ENCODE measurements around the gene CELF2. TPM values are rescaled to one million over a fixed set of nuclear protein-coding genes. Genes with fewer than 3 reads are reported as not detected.

CELF2 gene
- total RNA-seq, 1 donor from 2014 or later: 14.4 TPM

DNA sequence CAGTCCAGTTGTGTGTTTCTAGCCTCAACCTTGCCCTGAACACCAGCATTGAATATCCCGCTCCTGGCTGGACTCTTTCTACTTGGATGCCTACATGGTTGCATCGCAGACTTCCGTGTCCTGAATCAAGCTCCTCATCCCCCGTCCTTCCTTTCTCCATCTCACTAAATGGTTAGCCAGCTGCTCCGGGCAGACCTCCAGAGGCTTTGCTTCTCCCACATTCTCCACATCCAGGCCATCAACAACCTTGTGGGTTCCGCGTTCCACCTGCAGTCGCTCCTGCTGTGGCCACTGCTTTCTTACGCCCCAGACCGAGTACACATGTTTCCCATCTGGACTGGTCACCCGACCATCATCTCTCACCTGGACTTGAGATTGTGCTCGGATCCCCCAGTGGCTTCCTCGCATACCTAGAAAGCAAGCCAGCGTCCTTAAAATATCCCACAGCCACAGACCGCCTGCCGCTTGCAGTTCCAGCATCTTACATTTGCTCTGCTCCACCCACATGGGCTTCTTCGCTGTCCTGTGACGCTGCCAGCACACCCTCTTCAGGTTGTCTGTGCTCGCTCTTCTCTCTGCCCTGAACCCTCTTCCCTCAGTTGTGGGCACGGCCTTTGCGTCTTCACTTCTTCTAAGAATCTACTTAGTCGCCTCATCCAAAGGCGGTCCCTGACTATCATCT is 25.9 kb downstream of the CELF2 start:
- DNase-seq (ENCODE audit: extremely low spot score, unreplicated experiment): no peak
- no peak overlapping the region for H3K27ac Mint-ChIP-seq
- H3K9me3 Mint-ChIP-seq: no peaks in the 10 kb centered on the region
- no peak for TF ChIP-seq CTCF (conservative IDR thresholded peaks at IDR 0.05)
- peaks cover 3% of the 10 kb centered on the region for H3K36me3 Mint-ChIP-seq
- peaks cover 43% of the 10 kb centered on the region for H3K27me3 Mint-ChIP-seq
- no peaks in the 10 kb centered on the region for H3K4me1 Mint-ChIP-seq (ENCODE audit: unreplicated experiment)
- H3K4me3 Mint-ChIP-seq: no peak overlapping the region

- DNase-seq (ENCODE audit: extremely low spot score, unreplicated experiment): no peak
- Mint-ChIP-seq H3K4me3 (no peak overlapping the region), H3K4me1 (ENCODE audit: unreplicated experiment) (no peaks in the 10 kb centered on the region), H3K27me3 (peaks cover 53% of the 10 kb centered on the region), H3K36me3 (peaks cover 3% of the 10 kb centered on the region), H3K27ac (no peak overlapping the region), H3K9me3 (no peaks in the 10 kb centered on the region)
- TF ChIP-seq CTCF (conservative IDR thresholded peaks at IDR 0.05): no peak
Observed at GRCh38 chr10:11045487-11045886, 27.8 kb downstream of the CELF2 start.

GRCh38 chr10:11045995-11046775 is 28.5 kb downstream of the CELF2 start:
- H3K27ac Mint-ChIP-seq: no peak overlapping the region
- H3K4me3 Mint-ChIP-seq: no peak overlapping the region
- peaks cover 59% of the 10 kb centered on the region for H3K27me3 Mint-ChIP-seq
- H3K36me3 Mint-ChIP-seq: peaks cover 3% of the 10 kb centered on the region
- DNase-seq (ENCODE audit: extremely low spot score, unreplicated experiment): no peak
- no peaks in the 10 kb centered on the region for H3K9me3 Mint-ChIP-seq
- H3K4me1 Mint-ChIP-seq (ENCODE audit: unreplicated experiment): no peaks in the 10 kb centered on the region
- no peak for TF ChIP-seq CTCF (conservative IDR thresholded peaks at IDR 0.05)

GRCh38 chr10:11046776-11047160 is 29.1 kb downstream of the CELF2 start:
- H3K27ac Mint-ChIP-seq: no peak overlapping the region
- H3K36me3 Mint-ChIP-seq: peaks cover 3% of the 10 kb centered on the region
- H3K27me3 Mint-ChIP-seq: peaks cover 61% of the 10 kb centered on the region
- no peaks in the 10 kb centered on the region for H3K4me1 Mint-ChIP-seq (ENCODE audit: unreplicated experiment)
- DNase-seq (ENCODE audit: extremely low spot score, unreplicated experiment): no peak
- no peak overlapping the region for H3K4me3 Mint-ChIP-seq
- no peaks in the 10 kb centered on the region for H3K9me3 Mint-ChIP-seq
- TF ChIP-seq CTCF (conservative IDR thresholded peaks at IDR 0.05): no peak

GRCh38 chr10:11048707-11049278 is 31.1 kb downstream of the CELF2 start:
- TF ChIP-seq CTCF (conservative IDR thresholded peaks at IDR 0.05): no peak
- Mint-ChIP-seq H3K9me3 (no peaks in the 10 kb centered on the region), H3K4me3 (no peak overlapping the region)

More at GRCh38 chr10:11048707-11049278, 31.1 kb downstream of the CELF2 start:
- Mint-ChIP-seq H3K27me3 (peaks cover 57% of the 10 kb centered on the region), H3K27ac (no peak overlapping the region), H3K4me1 (ENCODE audit: unreplicated experiment) (no peaks in the 10 kb centered on the region), H3K36me3 (peaks cover 3% of the 10 kb centered on the region)
- no peak for DNase-seq (ENCODE audit: extremely low spot score, unreplicated experiment)

All from type B pancreatic cell (in vitro differentiated cells).